ENCODE data around the gene ATP6V1E1.

ATP6V1E1 gene

GRCh38 chr22:17633998-17634323, 5.4 kb upstream of the ATP6V1E1 start:
- no peak for DNase-seq (ENCODE audit: low read depth)

DNA sequence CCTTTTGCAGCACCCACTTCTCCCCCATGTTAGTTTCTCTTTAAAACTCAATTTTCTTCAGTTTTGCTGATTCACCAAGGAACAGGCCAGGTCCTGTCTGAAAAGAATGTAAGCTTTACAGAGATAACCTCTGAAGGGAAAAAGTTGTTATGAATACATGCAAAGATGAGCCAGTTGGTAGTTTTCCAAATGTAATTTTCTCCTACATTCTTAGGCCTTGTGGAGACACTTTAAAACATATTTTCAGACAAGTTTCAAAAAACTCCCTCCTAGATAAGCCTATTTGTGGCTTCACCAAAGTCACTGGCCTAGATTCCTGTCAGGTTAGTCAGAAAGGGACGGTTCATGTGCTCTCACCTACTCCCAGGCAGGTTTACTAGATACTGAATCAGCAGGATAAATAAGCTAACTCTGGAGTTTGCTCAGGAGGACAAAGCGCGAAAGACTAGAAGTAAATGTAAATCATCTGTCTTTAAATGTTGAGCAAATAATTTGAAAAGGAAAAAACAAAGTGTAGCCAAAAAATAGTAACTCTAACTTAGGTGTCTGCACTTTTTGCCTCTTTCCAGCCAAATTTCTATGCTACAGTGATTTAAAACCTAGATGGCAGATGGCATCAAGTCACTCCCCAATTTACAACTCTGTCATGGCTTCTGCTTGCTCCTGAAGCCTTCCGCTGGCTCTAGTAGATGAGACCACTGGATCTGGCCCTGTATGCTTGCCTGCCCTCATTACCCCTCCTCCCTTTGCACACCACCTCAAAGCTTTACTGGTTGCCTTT, 4.9 kb upstream of the ATP6V1E1 start:
- DNase-seq (ENCODE audit: low read depth) = peak; percentile 68

GRCh38 chr22:17631076-17631565, 2.6 kb upstream of the ATP6V1E1 start:
- DNase-seq (ENCODE audit: low read depth) = no peak

DNA sequence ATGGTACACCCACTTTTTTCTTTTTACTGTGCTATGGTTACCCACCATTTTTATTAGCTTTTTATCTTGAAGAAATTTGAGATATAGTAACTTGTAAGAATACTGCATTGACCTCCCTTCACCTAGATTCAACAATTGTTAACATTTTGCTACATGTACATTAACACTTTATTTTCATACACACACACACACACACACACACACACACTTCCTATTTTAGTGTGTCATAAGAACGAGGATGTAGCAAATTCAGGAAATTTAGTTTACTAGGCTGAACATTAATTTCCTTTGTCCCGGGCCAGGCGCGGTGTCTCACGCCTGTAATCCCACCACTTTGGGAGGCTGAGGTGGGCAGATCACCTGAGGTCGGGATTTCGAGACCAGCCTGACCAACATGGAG, 1.1 kb upstream of the ATP6V1E1 start:
- no peak for DNase-seq (ENCODE audit: low read depth)

DNA sequence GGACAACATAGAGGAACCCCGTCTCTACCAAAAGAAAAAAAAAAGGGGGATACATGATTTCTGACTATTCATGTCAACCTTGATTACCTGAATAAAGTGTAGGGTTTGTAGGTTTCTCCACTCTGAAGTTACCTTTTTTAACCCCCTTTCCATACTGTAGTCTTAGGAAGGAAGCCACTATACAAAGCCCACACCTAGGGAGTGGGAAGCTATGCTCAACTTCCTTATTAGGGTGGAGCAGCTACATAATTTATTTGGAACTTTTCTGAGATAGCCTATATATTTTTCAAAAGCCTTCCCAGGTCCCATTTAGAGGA, 582 bp upstream of the ATP6V1E1 start:
- DNase-seq (ENCODE audit: low read depth) = no peak

DNA sequence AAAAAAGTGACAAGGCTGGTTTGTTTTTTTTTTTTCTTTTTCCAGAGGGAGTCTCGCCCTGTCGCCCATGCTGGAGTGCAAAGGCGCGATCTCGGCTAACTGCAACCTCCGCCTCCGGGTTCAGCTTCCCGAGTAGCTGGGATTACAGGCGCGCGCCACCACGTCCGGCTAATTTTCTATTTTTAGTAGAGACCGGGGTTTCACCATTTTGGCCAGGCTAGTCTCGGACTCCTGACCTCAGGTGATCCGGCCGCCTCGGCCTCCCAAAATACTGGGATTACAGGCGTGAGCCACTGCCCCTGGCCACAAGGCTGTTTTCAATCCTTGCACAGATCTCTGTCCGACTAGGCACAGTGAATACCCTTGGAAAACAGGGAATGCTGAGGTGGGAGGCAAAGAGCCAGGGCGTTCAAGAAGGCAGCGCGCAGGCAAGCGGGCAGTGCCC, 566 bp downstream of the ATP6V1E1 start:
- no peak for DNase-seq (ENCODE audit: low read depth)

GRCh38 chr22:17613280-17613679, 15.3 kb downstream of the ATP6V1E1 start:
- DNase-seq (ENCODE audit: low read depth) = no peak

- no peak for DNase-seq (ENCODE audit: low read depth)
Observed at GRCh38 chr22:17612057-17612456, 16.5 kb downstream of the ATP6V1E1 start.

- DNase-seq (ENCODE audit: low read depth) = no peak
Observed at GRCh38 chr22:17607891-17608521, 20.5 kb downstream of the ATP6V1E1 start.

DNA sequence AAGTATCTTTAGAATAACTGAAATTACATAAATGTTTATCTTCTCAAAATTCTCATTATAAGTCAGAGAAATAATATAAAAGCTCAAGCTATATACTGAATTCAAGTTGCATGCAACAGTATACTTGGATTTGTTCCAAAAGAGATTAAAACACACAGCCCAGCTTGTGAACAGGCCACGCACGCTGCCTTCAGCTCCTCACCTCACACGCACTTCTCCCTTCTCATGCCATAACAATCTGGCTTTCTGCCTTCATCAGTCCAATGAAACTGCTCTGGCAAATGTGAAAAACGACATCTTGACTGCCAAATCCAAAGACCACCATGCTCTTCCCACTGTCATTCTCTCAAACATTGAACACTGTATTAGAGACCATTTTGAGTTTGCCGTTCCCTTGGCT, 22.1 kb downstream of the ATP6V1E1 start:
- DNase-seq (ENCODE audit: low read depth) = no peak

- no peak for DNase-seq (ENCODE audit: low read depth)
Observed at GRCh38 chr22:17603668-17604067, 24.9 kb downstream of the ATP6V1E1 start.

DNA sequence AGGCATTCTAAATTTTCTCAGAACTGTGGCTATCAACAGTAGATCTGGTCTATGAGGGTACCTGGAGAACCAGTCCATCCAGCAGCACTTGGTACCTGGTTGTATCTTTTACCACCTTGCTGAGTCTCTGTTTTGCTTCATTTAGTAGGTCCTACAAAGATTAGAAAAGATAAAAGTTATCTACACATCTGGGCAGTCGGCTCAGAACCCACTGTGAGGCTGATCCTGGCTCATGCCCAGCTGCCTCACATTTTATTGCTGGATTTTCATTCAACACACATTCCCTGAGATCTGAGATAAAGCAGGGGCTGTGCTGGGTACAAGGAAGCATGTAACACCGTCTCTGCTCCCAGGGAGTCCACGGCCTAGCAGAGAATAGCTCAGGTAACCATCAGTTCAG, 27.5 kb downstream of the ATP6V1E1 start:
- no peak for DNase-seq (ENCODE audit: low read depth)

GRCh38 chr22:17598318-17598717, 30.2 kb downstream of the ATP6V1E1 start:
- DNase-seq (ENCODE audit: low read depth) = no peak

DNA sequence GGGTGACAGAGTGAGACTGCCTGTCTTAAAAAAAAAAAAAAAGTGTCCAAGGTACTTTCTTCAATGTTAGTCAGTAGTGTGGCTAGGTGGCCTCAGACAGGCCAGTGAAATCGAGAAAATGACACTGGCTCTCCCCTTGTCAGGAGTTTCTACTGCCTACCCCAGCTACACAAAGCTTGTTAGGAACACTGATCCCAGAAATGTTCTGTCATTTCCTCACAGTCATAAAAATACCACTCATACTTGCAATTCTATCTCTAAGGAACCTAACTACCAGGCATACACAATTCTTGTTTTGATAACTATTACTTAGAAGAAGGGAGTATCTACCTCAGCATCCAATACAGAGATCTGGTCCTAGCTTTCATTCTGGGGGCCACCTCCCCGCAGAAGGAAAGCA, 31.3 kb downstream of the ATP6V1E1 start:
- peak; percentile 17 for DNase-seq (ENCODE audit: low read depth)

GRCh38 chr22:17596226-17596625, 32.3 kb downstream of the ATP6V1E1 start:
- no peak for DNase-seq (ENCODE audit: low read depth)

- no peak for DNase-seq (ENCODE audit: low read depth)
Observed at GRCh38 chr22:17592201-17592600, 36.3 kb downstream of the ATP6V1E1 start.

GRCh38 chr22:17590586-17590985, 38.0 kb downstream of the ATP6V1E1 start:
- no peak for DNase-seq (ENCODE audit: low read depth)

DNA sequence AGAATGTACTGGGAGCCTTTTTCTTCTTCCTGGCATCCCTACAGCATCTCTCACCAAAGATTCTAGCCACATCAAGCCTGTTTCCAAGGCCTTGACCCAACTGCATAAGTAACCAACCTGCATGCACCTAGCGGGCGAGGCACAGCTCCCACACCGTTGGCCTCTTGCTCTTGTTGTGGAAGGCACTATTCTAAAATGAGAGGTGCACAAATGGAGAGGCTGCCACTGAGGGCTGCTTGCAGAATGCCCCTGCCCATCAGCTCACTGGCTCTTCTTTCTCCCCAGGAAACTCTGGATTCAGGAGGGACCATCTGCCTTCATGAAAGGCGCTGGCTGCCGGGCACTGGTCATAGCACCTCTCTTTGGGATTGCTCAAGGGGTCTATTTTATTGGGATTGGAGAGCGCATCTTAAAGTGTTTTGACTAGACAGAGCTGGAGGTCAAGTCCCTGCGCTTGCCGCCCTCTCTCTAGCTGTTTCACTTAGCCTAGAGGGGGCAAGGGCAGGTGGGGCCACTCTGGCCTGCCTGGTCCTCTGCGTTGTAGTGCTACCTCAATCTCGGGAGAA, 38.7 kb downstream of the ATP6V1E1 start:
- DNase-seq (ENCODE audit: low read depth) = no peak

DNA sequence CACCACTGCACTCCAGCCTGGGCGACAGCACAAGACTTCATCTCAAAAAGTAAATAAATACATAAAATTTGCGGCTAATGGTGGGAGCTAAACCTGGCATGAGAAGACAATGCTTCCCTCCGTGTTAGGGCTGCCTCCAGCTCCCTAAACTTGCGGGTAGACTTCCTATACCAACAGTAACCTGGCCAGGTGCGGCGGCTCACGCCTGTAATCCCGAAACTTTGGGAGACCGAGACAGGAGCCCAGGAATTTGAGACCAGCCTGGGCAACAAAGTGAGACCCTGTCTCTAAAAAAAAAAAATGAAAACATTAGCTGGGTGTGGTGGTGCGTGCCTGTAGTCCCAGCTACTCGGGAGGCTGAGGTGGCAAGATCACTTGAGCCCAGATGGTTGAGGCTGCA, 39.9 kb downstream of the ATP6V1E1 start:
- DNase-seq (ENCODE audit: low read depth) = no peak

- DNase-seq (ENCODE audit: low read depth) = no peak
Observed at GRCh38 chr22:17587629-17588028, 40.9 kb downstream of the ATP6V1E1 start.

GRCh38 chr22:17586831-17587440, 41.6 kb downstream of the ATP6V1E1 start:
- DNase-seq (ENCODE audit: low read depth) = no peak

GRCh38 chr22:17583151-17583550, 45.4 kb downstream of the ATP6V1E1 start:
- no peak for DNase-seq (ENCODE audit: low read depth)

DNA sequence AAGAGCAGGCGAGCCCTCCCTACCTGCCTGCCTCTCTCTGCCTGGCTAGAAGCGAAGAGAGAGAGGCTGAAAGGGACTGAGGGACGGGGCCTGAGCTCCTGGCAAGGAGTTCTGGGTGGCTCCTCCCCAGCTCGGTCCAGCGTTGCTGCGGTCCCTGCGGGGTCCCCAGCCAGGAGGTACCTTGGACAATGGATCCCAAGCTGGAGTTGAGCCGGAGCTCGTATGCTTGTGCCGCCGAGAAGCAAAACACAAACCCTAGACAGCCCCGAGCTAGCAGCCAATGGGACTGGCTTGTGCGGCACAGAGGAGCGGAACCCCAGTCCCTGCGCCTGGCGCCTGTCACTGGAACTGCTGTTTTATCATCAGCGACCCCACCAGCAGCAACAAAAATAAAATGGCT, 46.9 kb downstream of the ATP6V1E1 start:
- DNase-seq (ENCODE audit: low read depth) = no peak

Measured in non-pigmented ciliary epithelial cell (primary cell).